Esophagus squamous epithelium (tissue), 5 donors: ENCODE data around the gene ADAMTSL1. TPM values are rescaled to one million over a fixed set of nuclear protein-coding genes. Genes with fewer than 3 reads are reported as not detected.

ENCODE experiments used
- DNase-seq: peaks from one replicate; lab custom pipeline; 2025; lab: John Stamatoyannopoulos, UW
- H3K27ac ChIP-seq, 4 donors: fragments of 200-600 bp; sonication (generic); one replicate each; pipeline ENCODE4 v1.5.1; 2016 to 2019; ENCODE audit warnings: mild to moderate bottlenecking in 1 of 4
- H3K27me3 ChIP-seq, 4 donors: fragments of 200-600 bp; sonication (generic); 1 replicate in 3 of 4; 2 replicates in 1 of 4; pipeline versions ENCODE4 v1.5.1 to v1.6.0; 2017 to 2021; ENCODE audit warnings: antibody characterized with exemption in 1 of 4
- H3K36me3 ChIP-seq, 3 donors: fragments of 200-600 bp; sonication (generic); one replicate each; pipeline ENCODE4 v1.5.1; 2016 to 2019
- H3K4me1 ChIP-seq, 3 donors: fragments of 200-600 bp; sonication (generic); one replicate each; pipeline ENCODE4 v1.5.1; 2017 to 2019
- H3K4me3 ChIP-seq, 4 donors: fragments of 200-600 bp; sonication (generic); 1 replicate in 3 of 4; 2 replicates in 1 of 4; pipeline ENCODE4 v1.5.1; 2016 to 2019; ENCODE audit warnings: mild to moderate bottlenecking in 2 of 4, moderate library complexity in 1 of 4
- H3K9me3 ChIP-seq, 3 donors: fragments of 200-600 bp; sonication (generic); one replicate each; pipeline ENCODE4 v1.5.1; 2016 to 2019
- CTCF ChIP-seq, 6 experiments: fragments of 450-650 bp in 4 of 6; fragments of 200-600 bp in 2 of 6; sonication (generic) in 2 of 6; IDR thresholded peaks; one replicate each; pipeline ENCODE4 v1.5.1; 2016 to 2019; ENCODE audit warnings: antibody characterized with exemption in 6 of 6, mild to moderate bottlenecking in 4 of 6, moderate library complexity in 4 of 6
- POLR2A ChIP-seq, 4 donors: fragments of 450-650 bp; IDR thresholded peaks; one replicate each; pipeline ENCODE4 v1.6.1; 2017; ENCODE audit warnings: antibody characterized with exemption in 4 of 4, mild to moderate bottlenecking in 4 of 4, moderate library complexity in 3 of 4
- WGBS, 2 donors: methylation state at CpG; one replicate each; pipeline ENCODE4 v1.1.5; 2018; 5-methylcytosine and 5-hydroxymethylcytosine counted together
- intact Hi-C: fragments of 100-400 bp; cut with DNase I; formaldehyde crosslinking; loops from one replicate; pipeline ENCODE4 v1.15.0; 2022
- total RNA-seq, 4 donors: library from RNA; depleted of rRNA; stranded (reverse); fragments of >200 nt; gene quantifications; one replicate each; pipeline ENCODE4 v1.1.0, GENCODE V29; 2016
- donor health status: DM: yes; HTN: yes; CAD: no.

Gene ADAMTSL1
- total RNA-seq, 4 donors from 2014 or later, result 0.80 to 23.7 (median 2.3) TPM

GRCh38 chr9:18921366-18922075 lies 447.6 kb downstream of the ADAMTSL1 start:
- no peak overlapping the region for H3K4me3 ChIP-seq
- H3K4me1 ChIP-seq, result peaks cover 0 to 25% (median 0%) of the 10 kb centered on the region in 3 donors
- no peak overlapping the region for H3K27ac ChIP-seq
- 65 to 69% methylated on average over 7 of the region's 7 CpGs for WGBS, 2 donors
- TF ChIP-seq POLR2A (IDR thresholded peaks at IDR 0.05) (no peak), CTCF (IDR thresholded peaks at IDR 0.05) (no peak)
- DNase-seq, result no peak
- H3K9me3 ChIP-seq, result no peaks in the 10 kb centered on the region
- intact Hi-C loops, result no loop called here
- H3K36me3 ChIP-seq, result no peaks in the 10 kb centered on the region
- no peaks in the 10 kb centered on the region for H3K27me3 ChIP-seq

- no peak for DNase-seq
- WGBS, 2 donors, result 68 to 69% methylated on average over 3 to 5 of the region's 8 CpGs
Observed at GRCh38 chr9:18922161-18922885, 448.4 kb downstream of the ADAMTSL1 start.

GRCh38 chr9:18923167-18923566 lies 449.2 kb downstream of the ADAMTSL1 start:
- WGBS, 2 donors, result 25 to 44% methylated on average over 1 to 2 of the region's 2 CpGs
- H3K27ac ChIP-seq, result no peak overlapping the region
- TF ChIP-seq CTCF (IDR thresholded peaks at IDR 0.05) (no peak), POLR2A (IDR thresholded peaks at IDR 0.05) (no peak)
- H3K27me3 ChIP-seq, result no peaks in the 10 kb centered on the region
- intact Hi-C loops, result no loop called here
- peaks cover 0 to 25% (median 0%) of the 10 kb centered on the region in 3 donors for H3K4me1 ChIP-seq
- no peak for DNase-seq
- no peaks in the 10 kb centered on the region for H3K36me3 ChIP-seq
- no peak overlapping the region for H3K4me3 ChIP-seq
- no peaks in the 10 kb centered on the region for H3K9me3 ChIP-seq

More at GRCh38 chr9:18922161-18922885, 448.4 kb downstream of the ADAMTSL1 start:
- no peak overlapping the region for H3K4me3 ChIP-seq
- intact Hi-C loops, result no loop called here
- peaks cover 0 to 25% (median 0%) of the 10 kb centered on the region in 3 donors for H3K4me1 ChIP-seq
- H3K36me3 ChIP-seq, result no peaks in the 10 kb centered on the region
- H3K9me3 ChIP-seq, result no peaks in the 10 kb centered on the region
- H3K27ac ChIP-seq, result no peak overlapping the region
- no peak for TF ChIP-seq CTCF (IDR thresholded peaks at IDR 0.05)
- no peak for TF ChIP-seq POLR2A (IDR thresholded peaks at IDR 0.05)
- no peaks in the 10 kb centered on the region for H3K27me3 ChIP-seq

- peaks cover 0 to 25% (median 0%) of the 10 kb centered on the region in 3 donors for H3K4me1 ChIP-seq
- no peak for TF ChIP-seq POLR2A (IDR thresholded peaks at IDR 0.05)
- no peak for TF ChIP-seq CTCF (IDR thresholded peaks at IDR 0.05)
- H3K27ac ChIP-seq, result no peak overlapping the region
- H3K9me3 ChIP-seq, result no peaks in the 10 kb centered on the region
- WGBS, 2 donors, result 93 to 95% methylated on average over 3 to 6 of the region's 6 CpGs
- intact Hi-C loops, result no loop called here
- no peaks in the 10 kb centered on the region for H3K27me3 ChIP-seq
- DNase-seq, result no peak
- H3K4me3 ChIP-seq, result no peak overlapping the region
- no peaks in the 10 kb centered on the region for H3K36me3 ChIP-seq
Observed at GRCh38 chr9:18923671-18924430, 449.9 kb downstream of the ADAMTSL1 start.
